ENCODE data around the gene FZD1. TPM values are rescaled to one million over a fixed set of nuclear protein-coding genes. Genes with fewer than 3 reads are reported as not detected.
A peak's percentile ranks its signal among the peaks of the same experiment; 100 is the strongest.

FZD1 gene
- total RNA-seq, result 10 to 100 TPM; 26.6 to 56.9 TPM

- intact Hi-C loops (cut with DNase I), result loop anchor here (10.0 kb wide), 1 partner anchor 179 kb away; no protein-coding TSS in a partner anchor
- WGBS, result under 1% methylated on average over 70 of the region's 90 CpGs
Observed at GRCh38 chr7:91264046-91264923, at the start of gene FZD1. TSS of gene FZD1 (plus strand) at chr7:91264433. CDS start at chr7:91264881, 448 bp downstream.

GRCh38 chr7:91226411-91226810 lies 37.8 kb upstream of the FZD1 start:
- Histone ChIP-seq H3K9me3 (no peaks in the 10 kb centered on the region), H3K4me3 (no peak overlapping the region), H3K36me3 (no peaks in the 10 kb centered on the region), H3K27me3 (replicated peaks; ENCODE audit: insufficient read depth) (no peaks in the 10 kb centered on the region), H3K4me1 (replicated peaks) (no peaks in the 10 kb centered on the region), H3K27ac (no peak overlapping the region)
- TF ChIP-seq POLR2A (IDR thresholded peaks at IDR 0.05), result no peak
- TF ChIP-seq POLR2AphosphoS5 (IDR thresholded peaks at IDR 0.05), result no peak
- TF ChIP-seq CTCF (IDR thresholded peaks at IDR 0.05), result no peak
- 80% methylated on average over 2 of the region's 2 CpGs for WGBS
- no peak for DNase-seq (ENCODE audit: low spot score)
- intact Hi-C loops (cut with DNase I), result no loop called here

More at GRCh38 chr7:91264046-91264923, at the start of gene FZD1:
- no peaks in the 10 kb centered on the region for H3K9me3 ChIP-seq
- peak within 1 kb of the TSS; percentile 96 to 97 for H3K27ac ChIP-seq
- H3K36me3 ChIP-seq, result no peaks in the 10 kb centered on the region
- peak; percentile 95 for TF ChIP-seq POLR2AphosphoS5 (IDR thresholded peaks at IDR 0.05)
- TF ChIP-seq POLR2A (IDR thresholded peaks at IDR 0.05), result peak; percentile 94
- peak in 2 of 4 experiments; percentile 7 to 13 for TF ChIP-seq CTCF (IDR thresholded peaks at IDR 0.05)
- DNase-seq (ENCODE audit: low spot score), result peak; percentile 98
- peak within 1 kb of the TSS; percentile 81 to 94 for H3K4me3 ChIP-seq
- no peaks in the 10 kb centered on the region for H3K27me3 ChIP-seq (replicated peaks; ENCODE audit: insufficient read depth)
- H3K4me1 ChIP-seq (replicated peaks), result peaks cover 3% of the 10 kb centered on the region

- no peaks in the 10 kb centered on the region for H3K9me3 ChIP-seq
- no peak overlapping the region for H3K4me3 ChIP-seq
- no peaks in the 10 kb centered on the region for H3K27me3 ChIP-seq (replicated peaks; ENCODE audit: insufficient read depth)
- H3K4me1 ChIP-seq (replicated peaks), result no peaks in the 10 kb centered on the region
- H3K27ac ChIP-seq, result no peak overlapping the region
- no peaks in the 10 kb centered on the region for H3K36me3 ChIP-seq
- intact Hi-C loops (cut with DNase I), result no loop called here
- DNase-seq (ENCODE audit: low spot score), result no peak
- TF ChIP-seq POLR2A (IDR thresholded peaks at IDR 0.05) (no peak), POLR2AphosphoS5 (IDR thresholded peaks at IDR 0.05) (no peak), CTCF (IDR thresholded peaks at IDR 0.05) (no peak)
- WGBS, result 86% methylated on average over 2 of the region's 2 CpGs
Observed at GRCh38 chr7:91228327-91228726, 35.9 kb upstream of the FZD1 start.

- H3K27me3 ChIP-seq (replicated peaks; ENCODE audit: insufficient read depth), result no peaks in the 10 kb centered on the region
- no peak for DNase-seq (ENCODE audit: low spot score)
- WGBS, result 80% methylated on average over 2 of the region's 2 CpGs
- no peaks in the 10 kb centered on the region for H3K9me3 ChIP-seq
- TF ChIP-seq POLR2AphosphoS5 (IDR thresholded peaks at IDR 0.05), result no peak
- TF ChIP-seq POLR2A (IDR thresholded peaks at IDR 0.05), result no peak
- no peak for TF ChIP-seq CTCF (IDR thresholded peaks at IDR 0.05)
- intact Hi-C loops (cut with DNase I), result no loop called here
- H3K4me1 ChIP-seq (replicated peaks), result no peaks in the 10 kb centered on the region
- H3K27ac ChIP-seq, result no peak overlapping the region
- no peak overlapping the region for H3K4me3 ChIP-seq
- H3K36me3 ChIP-seq, result no peaks in the 10 kb centered on the region
Observed at GRCh38 chr7:91228927-91229558, 35.2 kb upstream of the FZD1 start.
